H7 (cell line): Measurements from ENCODE around the gene EHBP1. TPM values are rescaled to one million over a fixed set of nuclear protein-coding genes. Genes with fewer than 3 reads are reported as not detected.
"Not testable (repeated sequence)": the region's sequence is repeated elsewhere in the genome, so short reads cannot be mapped to it uniquely, and the experiment has no call there.

Experiments
- DNase-seq: peaks from one replicate; pipeline ENCODE4 v3.0.0; 2012
- H3K27me3 ChIP-seq: 2 replicates; pipeline ENCODE4 v1.6.0; 2011; ENCODE audit warnings: mild to moderate bottlenecking, low read length; ENCODE audit not compliant: control insufficient read depth, insufficient read depth
- H3K36me3 ChIP-seq: replicated peaks from 2 replicates; pipeline ENCODE4 v1.5.1; 2011; ENCODE audit warnings: low read length; ENCODE audit not compliant: control insufficient read depth, insufficient read depth
- H3K4me3 ChIP-seq: 2 replicates; pipeline ENCODE4 v1.5.1; 2011; ENCODE audit warnings: low read depth, mild to moderate bottlenecking, control low read depth, low read length, moderate library complexity; ENCODE audit not compliant: insufficient read depth
- total RNA-seq: library from RNA; depleted of rRNA; stranded (reverse); fragments of >200 nt; shearing (Covaris generic); gene quantifications from 2 replicates; pipeline ENCODE4 v1.2.3, GENCODE V29; 2014

EHBP1 gene
- total RNA-seq, 1 experiment from 2014 or later = 13.0 TPM

- no peak for DNase-seq
- Histone ChIP-seq H3K36me3 (no peaks in the 10 kb centered on the region), H3K27me3 (no peaks in the 10 kb centered on the region), H3K4me3 (no peak overlapping the region)
Measured at GRCh38 chr2:63003351-63003750, 297.8 kb downstream of the EHBP1 start.

DNA sequence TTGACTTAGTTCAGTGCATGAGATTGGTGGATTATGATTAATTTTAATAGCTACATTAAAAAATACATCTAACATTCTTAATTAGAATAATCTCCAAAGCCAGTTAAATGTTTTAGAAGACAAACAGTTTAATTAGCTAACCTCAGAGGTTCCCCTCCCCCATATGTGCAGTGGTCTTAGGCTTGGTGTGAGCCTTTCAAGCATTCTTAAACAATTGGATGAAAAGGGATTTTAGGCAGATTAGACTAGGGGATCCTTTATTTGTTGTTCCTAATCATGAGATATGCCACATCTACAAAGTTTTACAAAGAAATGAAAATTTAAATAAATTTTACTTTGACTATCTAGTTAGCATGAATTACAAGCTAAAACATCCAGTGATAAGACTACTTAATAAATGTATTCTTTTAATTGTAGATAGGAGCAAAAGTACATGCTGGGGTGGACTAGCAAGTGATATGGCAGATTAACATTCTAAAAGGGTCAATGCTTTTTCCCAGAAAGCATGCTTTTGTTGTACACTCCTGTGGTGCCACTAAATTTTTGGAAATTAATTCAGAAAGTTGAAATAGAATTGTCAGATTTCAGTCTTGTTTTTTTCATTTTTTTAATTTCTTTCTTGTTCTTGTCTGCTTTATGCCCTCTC is 302.4 kb downstream of the EHBP1 start:
- no peaks in the 10 kb centered on the region for H3K27me3 ChIP-seq
- no peak for DNase-seq
- H3K4me3 ChIP-seq = no peak overlapping the region
- no peaks in the 10 kb centered on the region for H3K36me3 ChIP-seq

GRCh38 chr2:63008838-63009237 is 303.3 kb downstream of the EHBP1 start:
- Histone ChIP-seq H3K36me3 (no peaks in the 10 kb centered on the region), H3K27me3 (no peaks in the 10 kb centered on the region), H3K4me3 (no peak overlapping the region)
- no peak for DNase-seq

DNA sequence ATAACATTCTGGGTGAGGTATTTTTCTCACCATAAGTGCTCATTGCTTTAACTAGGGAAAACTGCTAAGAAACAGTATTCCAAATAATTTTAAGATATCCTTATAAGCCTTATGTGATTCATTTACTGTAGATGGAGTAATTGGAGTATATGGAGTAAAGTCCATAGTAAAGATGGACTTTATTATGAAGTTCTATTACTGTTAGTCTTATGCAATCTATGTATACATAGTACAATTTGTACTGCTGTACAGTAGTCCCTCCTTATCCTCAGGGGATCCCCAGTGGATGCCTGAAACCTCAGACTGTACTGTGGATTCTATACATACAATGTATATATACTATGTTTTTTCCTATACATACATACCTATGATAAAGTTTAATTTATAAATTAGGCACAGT is 304.0 kb downstream of the EHBP1 start:
- Histone ChIP-seq H3K27me3 (no peaks in the 10 kb centered on the region), H3K36me3 (no peaks in the 10 kb centered on the region; the same call in 1 of the 2 replicates), H3K4me3 (no peak overlapping the region)
- no peak for DNase-seq

DNA sequence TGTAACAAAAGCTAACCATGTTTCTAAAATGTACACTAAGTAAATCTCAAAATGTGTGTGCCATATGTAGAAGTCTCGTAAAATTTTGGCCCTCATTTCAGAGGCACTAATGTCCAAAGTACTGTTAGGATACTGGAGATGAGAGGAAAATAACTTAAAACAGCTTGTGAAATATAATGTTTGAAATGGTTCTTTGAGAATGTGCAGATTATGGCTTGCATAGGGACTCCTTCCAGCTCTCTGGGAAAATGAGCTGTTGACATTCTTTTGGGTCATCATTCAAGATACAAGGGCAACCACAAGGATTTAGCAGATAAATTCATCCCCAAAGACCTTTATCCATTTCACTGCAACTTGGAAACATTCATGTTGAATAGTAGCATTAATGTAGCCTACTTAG is 307.0 kb downstream of the EHBP1 start:
- DNase-seq = no peak
- H3K36me3 ChIP-seq = no peaks in the 10 kb centered on the region; the same call in 1 of the 2 replicates
- no peaks in the 10 kb centered on the region; the same call in 1 of the 2 replicates for H3K27me3 ChIP-seq
- no peak overlapping the region for H3K4me3 ChIP-seq

GRCh38 chr2:63013438-63013837 is 307.9 kb downstream of the EHBP1 start:
- no peak for DNase-seq
- H3K4me3 ChIP-seq = no peak overlapping the region

GRCh38 chr2:63015389-63015788 is 309.9 kb downstream of the EHBP1 start:
- Histone ChIP-seq H3K36me3 (no peaks in the 10 kb centered on the region; the same call in 1 of the 2 replicates), H3K4me3 (no peak overlapping the region), H3K27me3 (no peaks in the 10 kb centered on the region; the same call in 1 of the 2 replicates)
- no peak for DNase-seq

More at GRCh38 chr2:63013438-63013837, 307.9 kb downstream of the EHBP1 start:
- Histone ChIP-seq H3K36me3 (no peaks in the 10 kb centered on the region; the same call in 1 of the 2 replicates), H3K27me3 (no peaks in the 10 kb centered on the region; the same call in 1 of the 2 replicates)

GRCh38 chr2:63018439-63018838 is 312.9 kb downstream of the EHBP1 start:
- no peaks in the 10 kb centered on the region; the same call in 1 of the 2 replicates for H3K36me3 ChIP-seq
- H3K4me3 ChIP-seq = no peak overlapping the region
- DNase-seq = no peak
- H3K27me3 ChIP-seq = no peaks in the 10 kb centered on the region; the same call in 1 of the 2 replicates

DNA sequence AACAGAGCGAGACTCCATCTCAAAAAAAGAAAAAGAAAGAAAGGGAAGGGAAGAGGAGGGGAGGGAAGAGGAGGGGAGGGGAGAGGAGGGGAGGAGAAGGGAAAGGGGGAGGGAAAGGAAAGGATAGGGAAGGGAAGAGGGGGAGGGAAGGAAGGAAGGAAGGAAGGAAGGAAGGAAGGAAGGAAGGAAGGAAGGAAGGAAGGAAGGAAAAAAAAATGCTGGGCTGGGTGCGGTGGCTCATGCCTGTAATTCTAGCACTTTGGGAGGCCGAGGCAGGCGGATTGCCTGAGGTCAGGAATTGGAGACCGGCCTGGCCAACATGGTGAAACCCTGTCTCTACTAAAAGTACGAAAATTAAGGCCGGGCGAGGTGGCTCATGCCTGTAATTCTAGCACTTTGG is 314.2 kb downstream of the EHBP1 start:
- H3K36me3 ChIP-seq, H3K27me3 ChIP-seq, DNase-seq, H3K4me3 ChIP-seq: not testable (repeated sequence)

- no peaks in the 10 kb centered on the region for H3K36me3 ChIP-seq
- DNase-seq = peak; percentile 42
- no peak overlapping the region for H3K4me3 ChIP-seq
- H3K27me3 ChIP-seq = no peaks in the 10 kb centered on the region
Measured at GRCh38 chr2:63023444-63023843, 317.9 kb downstream of the EHBP1 start.

- DNase-seq = no peak
- Histone ChIP-seq H3K4me3 (no peak overlapping the region), H3K36me3 (no peaks in the 10 kb centered on the region), H3K27me3 (no peaks in the 10 kb centered on the region)
Measured at GRCh38 chr2:63027220-63027619, 321.7 kb downstream of the EHBP1 start.

DNA sequence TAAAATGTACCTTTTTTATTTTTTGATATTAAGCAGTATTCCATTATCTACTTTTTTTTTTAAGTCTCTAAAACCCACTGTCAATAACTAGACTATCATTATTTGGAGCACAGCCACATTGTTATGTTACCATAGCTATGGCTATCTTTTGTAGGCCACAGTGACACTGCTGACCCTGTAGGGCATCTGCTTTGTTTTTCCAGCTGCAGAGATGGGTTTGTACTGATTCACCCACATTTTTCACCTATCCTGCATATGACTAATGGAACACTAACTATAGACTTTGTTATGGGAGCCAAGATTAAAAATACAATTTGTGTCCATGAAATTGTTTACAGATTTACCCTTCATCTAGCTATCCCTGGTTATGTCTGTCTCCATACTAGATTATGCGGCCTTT is 323.5 kb downstream of the EHBP1 start:
- Histone ChIP-seq H3K4me3 (no peak overlapping the region), H3K27me3 (no peaks in the 10 kb centered on the region), H3K36me3 (no peaks in the 10 kb centered on the region)
- no peak for DNase-seq

GRCh38 chr2:63034526-63034925 is 329.0 kb downstream of the EHBP1 start:
- no peak for DNase-seq

GRCh38 chr2:63035169-63035568 is 329.7 kb downstream of the EHBP1 start:
- H3K36me3 ChIP-seq = no peaks in the 10 kb centered on the region
- H3K27me3 ChIP-seq = no peaks in the 10 kb centered on the region
- DNase-seq = no peak

More at GRCh38 chr2:63034526-63034925, 329.0 kb downstream of the EHBP1 start:
- no peaks in the 10 kb centered on the region for H3K36me3 ChIP-seq
- no peaks in the 10 kb centered on the region for H3K27me3 ChIP-seq
- H3K4me3 ChIP-seq = no peak overlapping the region

DNA sequence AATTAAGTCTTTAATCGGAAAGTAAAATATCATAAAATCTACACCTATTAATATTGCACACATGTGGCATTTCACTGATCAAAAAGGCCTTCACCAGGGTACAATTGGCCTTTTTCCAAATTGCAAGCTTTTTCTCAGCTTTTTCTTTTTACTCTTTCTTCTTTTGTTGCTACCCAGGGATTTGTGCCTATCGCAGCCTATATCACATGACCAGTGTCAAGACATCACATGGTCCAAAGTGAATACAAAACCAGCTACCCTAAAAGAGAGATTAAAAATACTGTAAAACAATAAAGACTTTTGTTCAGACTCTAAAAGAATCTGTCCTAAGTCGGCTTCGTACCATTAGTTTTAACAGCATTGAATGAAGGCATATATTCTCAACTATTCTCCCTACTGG is 330.1 kb downstream of the EHBP1 start:
- H3K4me3 ChIP-seq = no peak overlapping the region
- no peaks in the 10 kb centered on the region for H3K27me3 ChIP-seq
- H3K36me3 ChIP-seq = no peaks in the 10 kb centered on the region
- DNase-seq = no peak

More at GRCh38 chr2:63035169-63035568, 329.7 kb downstream of the EHBP1 start:
- H3K4me3 ChIP-seq = no peak overlapping the region
